Measurements from ENCODE around the gene ZNF234. TPM values are rescaled to one million over a fixed set of nuclear protein-coding genes. Genes with fewer than 3 reads are reported as not detected.
"Not testable (repeated sequence)": the region's sequence is repeated elsewhere in the genome, so short reads cannot be mapped to it uniquely, and the experiment has no call there.

Gene ZNF234
- total RNA-seq, 1 donor from 2014 or later = 7.9 TPM

GRCh38 chr19:44190020-44190419 is 48.7 kb downstream of the ZNF234 start:
- no peaks in the 10 kb centered on the region for H3K27me3 ChIP-seq
- intact Hi-C loops (cut with DNase I) = no loop called here
- no peak overlapping the region for H3K4me3 ChIP-seq
- TF ChIP-seq CTCF (IDR thresholded peaks at IDR 0.05) = no peak
- no peaks in the 10 kb centered on the region for H3K36me3 ChIP-seq
- no peak overlapping the region for H3K27ac ChIP-seq
- peaks cover 30 to 94% of the 10 kb centered on the region in 2 donors for H3K9me3 ChIP-seq
- DNase-seq (ENCODE audit: low spot score in 2 of 2) = no peak
- no peaks in the 10 kb centered on the region for H3K4me1 ChIP-seq

- peaks cover 18 to 88% of the 10 kb centered on the region in 2 donors for H3K9me3 ChIP-seq
- no peaks in the 10 kb centered on the region for H3K27me3 ChIP-seq
- intact Hi-C loops (cut with DNase I) = no loop called here
- H3K27ac ChIP-seq = no peak overlapping the region
- no peak for DNase-seq (ENCODE audit: low spot score in 2 of 2)
- H3K4me1 ChIP-seq = no peaks in the 10 kb centered on the region
- H3K36me3 ChIP-seq = no peaks in the 10 kb centered on the region
- no peak for TF ChIP-seq CTCF (IDR thresholded peaks at IDR 0.05)
- no peak overlapping the region for H3K4me3 ChIP-seq
Measured at GRCh38 chr19:44192127-44192526, 50.8 kb downstream of the ZNF234 start.

GRCh38 chr19:44196772-44197171 is 55.4 kb downstream of the ZNF234 start:
- H3K4me3 ChIP-seq = no peak overlapping the region
- DNase-seq (ENCODE audit: low spot score in 2 of 2) = no peak
- no peaks in the 10 kb centered on the region for H3K36me3 ChIP-seq
- intact Hi-C loops (cut with DNase I) = no loop called here
- H3K9me3 ChIP-seq = peaks cover 13 to 76% of the 10 kb centered on the region in 2 donors
- H3K27me3 ChIP-seq = no peaks in the 10 kb centered on the region
- H3K4me1 ChIP-seq = no peaks in the 10 kb centered on the region
- TF ChIP-seq CTCF (IDR thresholded peaks at IDR 0.05) = no peak
- no peak overlapping the region for H3K27ac ChIP-seq

- DNase-seq (ENCODE audit: low spot score in 2 of 2) = no peak
- H3K27me3 ChIP-seq = no peaks in the 10 kb centered on the region
- intact Hi-C loops (cut with DNase I) = no loop called here
- H3K4me3 ChIP-seq = no peak overlapping the region
- no peaks in the 10 kb centered on the region for H3K4me1 ChIP-seq
- no peaks in the 10 kb centered on the region for H3K36me3 ChIP-seq
- no peak overlapping the region for H3K27ac ChIP-seq
- H3K9me3 ChIP-seq = peaks cover 0 to 46% of the 10 kb centered on the region in 2 donors
- TF ChIP-seq CTCF (IDR thresholded peaks at IDR 0.05) = no peak
Measured at GRCh38 chr19:44202470-44202869, 61.1 kb downstream of the ZNF234 start.

GRCh38 chr19:44202974-44203373 is 61.6 kb downstream of the ZNF234 start:
- Histone ChIP-seq H3K27me3 (no peaks in the 10 kb centered on the region), H3K36me3 (no peaks in the 10 kb centered on the region), H3K4me3 (no peak overlapping the region), H3K27ac (no peak overlapping the region), H3K4me1 (no peaks in the 10 kb centered on the region), H3K9me3 (peaks cover 0 to 41% of the 10 kb centered on the region in 2 donors)
- intact Hi-C loops (cut with DNase I) = no loop called here
- TF ChIP-seq CTCF (IDR thresholded peaks at IDR 0.05) = no peak
- no peak for DNase-seq (ENCODE audit: low spot score in 2 of 2)

- intact Hi-C loops (cut with DNase I); H3K27ac ChIP-seq; H3K4me1 ChIP-seq; H3K36me3 ChIP-seq; DNase-seq (ENCODE audit: low spot score in 2 of 2); H3K27me3 ChIP-seq; H3K4me3 ChIP-seq: not testable (repeated sequence)
- peaks cover 2 to 33% of the 10 kb centered on the region in 2 donors for H3K9me3 ChIP-seq
Measured at GRCh38 chr19:44203877-44204276, 62.5 kb downstream of the ZNF234 start.
